Liver (tissue), 9 donors: Measurements from ENCODE around the gene TACR1. TPM values are rescaled to one million over a fixed set of nuclear protein-coding genes. Genes with fewer than 3 reads are reported as not detected.
"Not testable (repeated sequence)": the region's sequence is repeated elsewhere in the genome, so short reads cannot be mapped to it uniquely, and the experiment has no call there.

Experiments
- DNase-seq: peaks from one replicate; pipeline ENCODE4 v3.0.0-alpha.2; 2017; ENCODE audit warnings: low spot score
- H3K27ac ChIP-seq, 2 donors: one replicate each; pipeline ENCODE4 v1.7.0; 2013; ENCODE audit warnings: inconsistent platforms in 2 of 2, low read length in 2 of 2, control low read depth in 1 of 2, low read depth in 1 of 2, mild to moderate bottlenecking in 1 of 2
- H3K27me3 ChIP-seq, 4 donors: one replicate each; pipeline versions ENCODE4 v1.6.1 to v1.7.0; 2013; ENCODE audit warnings: low read length in 3 of 4, inconsistent platforms in 1 of 4, mild to moderate bottlenecking in 1 of 4, moderate library complexity in 1 of 4; ENCODE audit not compliant: control insufficient read depth in 4 of 4, insufficient read depth in 4 of 4
- H3K36me3 ChIP-seq, 4 donors: one replicate each; pipeline versions ENCODE4 v1.6.1 to v1.7.0; 2013; ENCODE audit warnings: low read length in 3 of 4, mild to moderate bottlenecking in 3 of 4, low read depth in 1 of 4, moderate library complexity in 1 of 4; ENCODE audit not compliant: control insufficient read depth in 4 of 4, insufficient read depth in 3 of 4
- H3K4me1 ChIP-seq, 4 donors: one replicate each; pipeline versions ENCODE4 v1.6.1 to v1.7.0; 2013; ENCODE audit warnings: low read length in 3 of 4, mild to moderate bottlenecking in 3 of 4, moderate library complexity in 1 of 4; ENCODE audit not compliant: control insufficient read depth in 4 of 4, insufficient read depth in 4 of 4
- H3K4me3 ChIP-seq, 3 donors: one replicate each; pipeline versions ENCODE4 v1.6.1 to v1.7.0; 2013; ENCODE audit warnings: low read length in 3 of 3, control low read depth in 1 of 3, low read depth in 1 of 3, mild to moderate bottlenecking in 1 of 3
- H3K9ac ChIP-seq, 2 donors: one replicate each; pipeline ENCODE4 v1.7.0; 2013; ENCODE audit warnings: low read length in 2 of 2, mild to moderate bottlenecking in 2 of 2, moderate library complexity in 2 of 2, control low read depth in 1 of 2, low read depth in 1 of 2
- H3K9me3 ChIP-seq, 4 donors: one replicate each; pipeline versions ENCODE4 v1.6.1 to v1.7.0; 2013; ENCODE audit warnings: low read length in 3 of 4; ENCODE audit not compliant: control insufficient read depth in 4 of 4
- CTCF ChIP-seq: fragments of 150-350 bp; IDR thresholded peaks from 2 replicates; pipeline ENCODE4 v1.5.1; 2017; ENCODE audit warnings: improper control_type of control experiment, low read depth, low read length; ENCODE audit not compliant: missing input control
- EGR1 ChIP-seq, 2 donors: IDR thresholded peaks; 2 replicates each; pipeline ENCODE4 v1.6.1; 2016 to 2018; ENCODE audit warnings: antibody characterized with exemption in 2 of 2, low read depth in 2 of 2
- FOXA2 ChIP-seq: IDR thresholded peaks from 2 replicates; pipeline ENCODE4 v1.6.1; 2016; ENCODE audit warnings: antibody characterized with exemption
- HNF4A ChIP-seq, 2 donors: conservative IDR thresholded peaks; 2 replicates each; pipeline ENCODE4 v1.6.1; 2016; ENCODE audit warnings: antibody characterized with exemption in 2 of 2, mild to moderate bottlenecking in 2 of 2
- JUND ChIP-seq, 2 donors: IDR thresholded peaks; 2 replicates each; pipeline ENCODE4 v1.6.1; 2016; ENCODE audit warnings: antibody characterized with exemption in 2 of 2
- MAX ChIP-seq: IDR thresholded peaks from 2 replicates; pipeline ENCODE4 v1.6.1; 2016; ENCODE audit warnings: antibody characterized with exemption
- NR2F2 ChIP-seq: IDR thresholded peaks from 2 replicates; pipeline ENCODE4 v1.6.1; 2016; ENCODE audit warnings: antibody characterized with exemption
- RAD21 ChIP-seq, 2 donors: IDR thresholded peaks; 2 replicates each; pipeline ENCODE4 v1.6.1; 2016; ENCODE audit warnings: antibody characterized with exemption in 2 of 2, mild to moderate bottlenecking in 2 of 2
- REST ChIP-seq: IDR thresholded peaks from 2 replicates; pipeline ENCODE4 v1.6.1; 2016; ENCODE audit warnings: antibody characterized with exemption, mild to moderate bottlenecking
- TAF1 ChIP-seq: conservative IDR thresholded peaks from 2 replicates; pipeline ENCODE4 v1.6.1; 2016; ENCODE audit warnings: antibody characterized with exemption, mild to moderate bottlenecking
- ZBTB33 ChIP-seq: IDR thresholded peaks from 2 replicates; pipeline ENCODE4 v1.6.1; 2016; ENCODE audit warnings: antibody characterized with exemption
- WGBS: extraction: QIAGEN DNeasy Blood & Tissue Kit; methylation state at CpG from one replicate; pipeline ENCODE4 v1.1.7; 2013; 5-methylcytosine and 5-hydroxymethylcytosine counted together
- polyA plus RNA-seq, 2 donors: library from polyadenylated mRNA; stranded (reverse) in 1 of 2; unstranded in 1 of 2; fragments of 200-250 nt in 1 of 2; fragments of >200 nt in 1 of 2; fragmentation: Nextera tagmentation in 1 of 2; extraction: Ambion mirVana in 1 of 2; gene quantifications; one replicate each; pipeline versions ENCODE4 v1.2.1 to v1.2.3, GENCODE V29; 2013 to 2015
- total RNA-seq, 2 donors: library from RNA; depleted of rRNA; stranded (reverse); fragments of >200 nt; gene quantifications; one replicate each; pipeline ENCODE4 v1.2.3, GENCODE V29; 2014
- donor health status: healthy.
- donor health status: healthy.
- donor health status: healthy.
- donor health status: healthy.
- donor health status: healthy.

TACR1 gene
- total and polyA plus RNA-seq, 4 donors, result 0.02 to 0.84 (median 0.14) TPM; not detected in 1

GRCh38 chr2:75222527-75222926, 23.2 kb upstream of the TACR1 start:
- H3K4me1 ChIP-seq, result no peaks in the 10 kb centered on the region
- WGBS, result 80% methylated on average over 4 of the region's 4 CpGs
- TF ChIP-seq HNF4A (conservative IDR thresholded peaks at IDR 0.05) (no peak), RAD21 (IDR thresholded peaks at IDR 0.05) (no peak), NR2F2 (no peak), MAX (no peak), EGR1 (IDR thresholded peaks at IDR 0.05; ENCODE audit: low read depth in 2 of 2) (no peak), REST (no peak), TAF1 (no peak)

GRCh38 chr2:75221862-75222261, 22.5 kb upstream of the TACR1 start:
- TF ChIP-seq JUND (IDR thresholded peaks at IDR 0.05), result no peak
- TF ChIP-seq CTCF, result no peak
- no peak for TF ChIP-seq ZBTB33
- TF ChIP-seq FOXA2, result no peak
- 88% methylated on average over 3 of the region's 3 CpGs for WGBS
- Histone ChIP-seq H3K4me1 (no peaks in the 10 kb centered on the region), H3K27me3 (no peaks in the 10 kb centered on the region), H3K9me3 (no peaks in the 10 kb centered on the region), H3K36me3 (no peaks in the 10 kb centered on the region), H3K9ac (no peak overlapping the region), H3K27ac (no peak overlapping the region), H3K4me3 (no peak overlapping the region)
- no peak for DNase-seq

More at GRCh38 chr2:75222527-75222926, 23.2 kb upstream of the TACR1 start:
- H3K27ac ChIP-seq, result no peak overlapping the region
- H3K9me3 ChIP-seq, result no peaks in the 10 kb centered on the region
- no peak overlapping the region for H3K4me3 ChIP-seq
- H3K27me3 ChIP-seq, result no peaks in the 10 kb centered on the region
- no peak for DNase-seq
- no peak overlapping the region for H3K9ac ChIP-seq
- H3K36me3 ChIP-seq, result no peaks in the 10 kb centered on the region

GRCh38 chr2:75219213-75219612, 19.9 kb upstream of the TACR1 start:
- not testable (repeated sequence) for H3K4me1 ChIP-seq, H3K4me3 ChIP-seq, H3K9me3 ChIP-seq, H3K36me3 ChIP-seq, DNase-seq, H3K9ac ChIP-seq, H3K27ac ChIP-seq, H3K27me3 ChIP-seq
- 85% methylated on average over 4 of the region's 4 CpGs for WGBS
